MM.1S (cell line): ENCODE results near the gene HOXA2.

Source experiments
- DNase-seq: peaks from one replicate; pipeline ENCODE4 v3.0.0-alpha.2; 2015
- H2AFZ ChIP-seq: fragments of 300-600 bp; sonication (generic); 2 replicates; pipeline ENCODE4 v1.6.0; 2016; ENCODE audit warnings: antibody characterized with exemption, low read length
- H3F3A ChIP-seq: fragments of 300-600 bp; sonication (generic); 2 replicates; pipeline ENCODE4 v1.6.1; 2016; ENCODE audit warnings: mild to moderate bottlenecking, antibody characterized with exemption, low read length, moderate library complexity, mixed read lengths; ENCODE audit not compliant: insufficient read depth
- H3K27ac ChIP-seq: fragments of 300-600 bp; sonication (generic); 2 replicates; pipeline ENCODE4 v1.5.1; 2016; ENCODE audit warnings: mild to moderate bottlenecking, low read length
- H3K27me3 ChIP-seq: fragments of 300-600 bp; sonication (generic); replicated peaks from 2 replicates; pipeline ENCODE4 v1.6.0; 2016; ENCODE audit warnings: low read length; ENCODE audit not compliant: insufficient read depth
- H3K36me3 ChIP-seq: fragments of 300-600 bp; sonication (generic); replicated peaks from 2 replicates; pipeline ENCODE4 v1.6.1; 2016; ENCODE audit warnings: mild to moderate bottlenecking, low read length, mixed read lengths; ENCODE audit not compliant: insufficient read depth
- H3K4me1 ChIP-seq: fragments of 300-600 bp; sonication (generic); 2 replicates; pipeline ENCODE4 v1.6.1; 2016; ENCODE audit warnings: low read length, mixed read lengths
- H3K4me2 ChIP-seq: fragments of 300-600 bp; sonication (generic); 2 replicates; pipeline ENCODE4 v1.6.0; 2016; ENCODE audit warnings: low read depth, low read length
- H3K4me3 ChIP-seq: fragments of 300-600 bp; sonication (generic); 2 replicates; pipeline ENCODE4 v1.5.1; 2016; ENCODE audit warnings: low read length, mixed read lengths
- H3K79me2 ChIP-seq: fragments of 300-600 bp; sonication (generic); 2 replicates; pipeline ENCODE4 v1.6.1; 2016; ENCODE audit warnings: mixed run types, low read length, mixed read lengths
- H3K9ac ChIP-seq: fragments of 300-600 bp; sonication (generic); 2 replicates; pipeline ENCODE4 v1.6.1; 2016; ENCODE audit warnings: low read length, mixed read lengths
- H3K9me2 ChIP-seq: fragments of 300-600 bp; sonication (generic); replicated peaks from 2 replicates; pipeline ENCODE4 v1.6.1; 2016; ENCODE audit warnings: mild to moderate bottlenecking, low read length, mixed read lengths; ENCODE audit not compliant: insufficient read depth
- H3K9me3 ChIP-seq: fragments of 300-600 bp; sonication (generic); replicated peaks from 2 replicates; pipeline ENCODE4 v1.6.1; 2016; ENCODE audit warnings: mild to moderate bottlenecking, low read length, mixed read lengths; ENCODE audit not compliant: insufficient read depth
- H4K20me1 ChIP-seq: fragments of 300-600 bp; sonication (generic); 2 replicates; pipeline ENCODE4 v1.6.1; 2016; ENCODE audit warnings: mild to moderate bottlenecking, low read length, moderate library complexity, mixed read lengths; ENCODE audit not compliant: insufficient read depth
- EZH2 ChIP-seq: fragments of 300-600 bp; sonication (generic); optimal IDR thresholded peaks from 2 replicates; pipeline ENCODE3; 2017; ENCODE audit warnings: low read depth, mild to moderate bottlenecking, antibody characterized with exemption, low read length, mixed read lengths
- EZH2phosphoT487 ChIP-seq: fragments of 300-600 bp; sonication (generic); IDR thresholded peaks from 2 replicates; pipeline ENCODE4 v1.6.1; 2018; ENCODE audit warnings: antibody characterized with exemption, low read length
- TF ChIP-seq, protein P1 (sequence below): fragments of 300-600 bp; sonication (generic); IDR thresholded peaks from 2 replicates; pipeline ENCODE4 v1.5.1; 2016; ENCODE audit warnings: antibody characterized with exemption, low read length, mixed read lengths

The HOXA2 gene

GRCh38 chr7:27132978-27133377 lies 30.5 kb upstream of the HOXA2 start:
- H3K9me2 ChIP-seq: no peaks in the 10 kb centered on the region
- no peaks in the 10 kb centered on the region for H4K20me1 ChIP-seq
- no peaks in the 10 kb centered on the region for H3F3A ChIP-seq
- no peak overlapping the region for H3K4me2 ChIP-seq
- no peaks in the 10 kb centered on the region for H3K9me3 ChIP-seq
- H3K27ac ChIP-seq: no peak overlapping the region
- no peak overlapping the region for H2AFZ ChIP-seq
- DNase-seq: no peak
- H3K4me1 ChIP-seq: no peaks in the 10 kb centered on the region
- TF ChIP-seq EZH2 (no peak), EZH2phosphoT487 (no peak)
- TF ChIP-seq, protein P1, sequence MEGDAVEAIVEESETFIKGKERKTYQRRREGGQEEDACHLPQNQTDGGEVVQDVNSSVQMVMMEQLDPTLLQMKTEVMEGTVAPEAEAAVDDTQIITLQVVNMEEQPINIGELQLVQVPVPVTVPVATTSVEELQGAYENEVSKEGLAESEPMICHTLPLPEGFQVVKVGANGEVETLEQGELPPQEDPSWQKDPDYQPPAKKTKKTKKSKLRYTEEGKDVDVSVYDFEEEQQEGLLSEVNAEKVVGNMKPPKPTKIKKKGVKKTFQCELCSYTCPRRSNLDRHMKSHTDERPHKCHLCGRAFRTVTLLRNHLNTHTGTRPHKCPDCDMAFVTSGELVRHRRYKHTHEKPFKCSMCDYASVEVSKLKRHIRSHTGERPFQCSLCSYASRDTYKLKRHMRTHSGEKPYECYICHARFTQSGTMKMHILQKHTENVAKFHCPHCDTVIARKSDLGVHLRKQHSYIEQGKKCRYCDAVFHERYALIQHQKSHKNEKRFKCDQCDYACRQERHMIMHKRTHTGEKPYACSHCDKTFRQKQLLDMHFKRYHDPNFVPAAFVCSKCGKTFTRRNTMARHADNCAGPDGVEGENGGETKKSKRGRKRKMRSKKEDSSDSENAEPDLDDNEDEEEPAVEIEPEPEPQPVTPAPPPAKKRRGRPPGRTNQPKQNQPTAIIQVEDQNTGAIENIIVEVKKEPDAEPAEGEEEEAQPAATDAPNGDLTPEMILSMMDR: no peak
- peaks cover 3% of the 10 kb centered on the region; the same call in 1 of the 2 replicates for H3K27me3 ChIP-seq
- no peaks in the 10 kb centered on the region for H3K36me3 ChIP-seq
- no peaks in the 10 kb centered on the region for H3K79me2 ChIP-seq
- H3K4me3 ChIP-seq: no peak overlapping the region
- no peak overlapping the region for H3K9ac ChIP-seq

GRCh38 chr7:27132214-27132613 lies 29.7 kb upstream of the HOXA2 start:
- H3F3A ChIP-seq: no peaks in the 10 kb centered on the region
- TF ChIP-seq EZH2phosphoT487 (no peak), EZH2 (no peak)
- TF ChIP-seq, protein P1: no peak
- H2AFZ ChIP-seq: no peak overlapping the region
- no peak for DNase-seq
- H3K36me3 ChIP-seq: no peaks in the 10 kb centered on the region
- peaks cover 3% of the 10 kb centered on the region; the same call in 1 of the 2 replicates for H3K27me3 ChIP-seq
- H4K20me1 ChIP-seq: no peaks in the 10 kb centered on the region
- no peaks in the 10 kb centered on the region for H3K79me2 ChIP-seq
- no peak overlapping the region for H3K4me2 ChIP-seq
- H3K4me1 ChIP-seq: no peaks in the 10 kb centered on the region
- no peaks in the 10 kb centered on the region for H3K9me3 ChIP-seq
- H3K9me2 ChIP-seq: no peaks in the 10 kb centered on the region
- no peak overlapping the region for H3K27ac ChIP-seq
- H3K4me3 ChIP-seq: no peak overlapping the region
- H3K9ac ChIP-seq: no peak overlapping the region

DNA sequence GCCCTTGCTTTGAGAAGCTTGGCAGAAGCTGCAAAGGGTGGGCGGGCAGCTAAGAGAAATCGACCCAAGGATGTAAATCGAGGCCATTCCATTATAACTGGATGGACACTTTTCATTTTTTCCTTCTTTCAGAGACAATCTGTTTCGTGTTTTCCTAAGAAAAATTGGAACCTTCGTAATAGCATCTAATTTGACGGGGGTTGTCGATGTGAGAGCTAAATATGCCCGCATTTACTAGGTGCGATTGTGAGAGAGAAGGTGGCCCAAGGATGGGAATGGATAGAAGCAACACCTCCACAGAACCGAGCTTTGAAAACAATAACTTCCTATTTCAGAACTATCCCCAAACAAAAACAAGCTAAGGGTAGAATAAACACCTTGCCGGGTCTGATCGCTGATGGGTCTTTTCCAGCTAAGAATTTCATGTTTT lies 28.9 kb upstream of the HOXA2 start:
- H3K4me3 ChIP-seq: no peak overlapping the region
- H3K27me3 ChIP-seq: peaks cover 3% of the 10 kb centered on the region; the same call in 1 of the 2 replicates
- DNase-seq: no peak
- no peaks in the 10 kb centered on the region for H4K20me1 ChIP-seq
- H3F3A ChIP-seq: no peaks in the 10 kb centered on the region
- TF ChIP-seq EZH2phosphoT487 (no peak), EZH2 (no peak)
- TF ChIP-seq, protein P1: no peak
- no peaks in the 10 kb centered on the region for H3K4me1 ChIP-seq
- no peak overlapping the region for H3K9ac ChIP-seq
- no peaks in the 10 kb centered on the region for H3K36me3 ChIP-seq
- H3K4me2 ChIP-seq: no peak overlapping the region
- no peaks in the 10 kb centered on the region for H3K9me3 ChIP-seq
- no peak overlapping the region for H3K27ac ChIP-seq
- no peaks in the 10 kb centered on the region for H3K79me2 ChIP-seq
- H2AFZ ChIP-seq: no peak overlapping the region
- no peaks in the 10 kb centered on the region for H3K9me2 ChIP-seq
